ENCODE results near the gene HELZ. TPM values are rescaled to one million over a fixed set of nuclear protein-coding genes. Genes with fewer than 3 reads are reported as not detected.
"Not testable (repeated sequence)": the region's sequence is repeated elsewhere in the genome, so short reads cannot be mapped to it uniquely, and the experiment has no call there.

The HELZ gene
- total and polyA plus RNA-seq, 4 donors: 5.5 to 175 (median 27.8) TPM

GRCh38 chr17:67093348-67093747 is 151.6 kb downstream of the HELZ start:
- no peak overlapping the region for H3K9ac ChIP-seq (ENCODE audit: insufficient read depth in 1 of 2, low read length in 2 of 2)
- WGBS, 2 donors: 79 to 85% methylated on average over 2 of the region's 2 CpGs
- H3K27me3 ChIP-seq (ENCODE audit: control insufficient read depth in 3 of 3, insufficient read depth in 3 of 3, low read length in 2 of 3): no peaks in the 10 kb centered on the region
- H3K4me3 ChIP-seq: no peak overlapping the region
- ATAC-seq (ENCODE audit: insufficient read depth, low FRiP score) (no peak), DNase-seq (no peak)
- H3K9me3 ChIP-seq (ENCODE audit: control insufficient read depth in 4 of 4, insufficient read depth in 3 of 4, low read length in 3 of 4): no peaks in the 10 kb centered on the region
- no peak for TF ChIP-seq CTCF (IDR thresholded peaks at IDR 0.05; ENCODE audit: control extremely low read depth, extremely low read depth)
- no peak overlapping the region for H3K27ac ChIP-seq (ENCODE audit: low read depth in 1 of 2, low read length in 1 of 2)
- H3K4me1 ChIP-seq (ENCODE audit: control insufficient read depth in 5 of 5, insufficient read depth in 5 of 5, low read length in 5 of 5): peaks cover 0 to 4% (median 0%) of the 10 kb centered on the region in 5 donors
- H3K36me3 ChIP-seq (ENCODE audit: control insufficient read depth in 4 of 4, insufficient read depth in 4 of 4, low read length in 4 of 4): peaks cover 0 to 10% (median 5%) of the 10 kb centered on the region in 4 donors

- not testable (repeated sequence) for H3K27me3 ChIP-seq (ENCODE audit: control insufficient read depth in 3 of 3, insufficient read depth in 3 of 3, low read length in 2 of 3); H3K9ac ChIP-seq (ENCODE audit: insufficient read depth in 1 of 2, low read length in 2 of 2); H3K4me1 ChIP-seq (ENCODE audit: control insufficient read depth in 5 of 5, insufficient read depth in 5 of 5, low read length in 5 of 5); ATAC-seq (ENCODE audit: insufficient read depth, low FRiP score); H3K9me3 ChIP-seq (ENCODE audit: control insufficient read depth in 4 of 4, insufficient read depth in 3 of 4, low read length in 3 of 4); DNase-seq; H3K4me3 ChIP-seq; H3K27ac ChIP-seq (ENCODE audit: low read depth in 1 of 2, low read length in 1 of 2)
- 78 to 85% methylated on average over 7 of the region's 7 CpGs for WGBS, 2 donors
- H3K36me3 ChIP-seq (ENCODE audit: control insufficient read depth in 4 of 4, insufficient read depth in 4 of 4, low read length in 4 of 4): peaks cover 0 to 10% (median 5%) of the 10 kb centered on the region in 4 donors
Observed at GRCh38 chr17:67092710-67093109, 152.3 kb downstream of the HELZ start.

- Histone ChIP-seq H3K9ac (ENCODE audit: insufficient read depth in 1 of 2, low read length in 2 of 2) (no peak overlapping the region), H3K4me1 (ENCODE audit: control insufficient read depth in 5 of 5, insufficient read depth in 5 of 5, low read length in 5 of 5) (peaks cover 0 to 4% (median 0%) of the 10 kb centered on the region in 5 donors), H3K27ac (ENCODE audit: low read depth in 1 of 2, low read length in 1 of 2) (no peak overlapping the region), H3K9me3 (ENCODE audit: control insufficient read depth in 4 of 4, insufficient read depth in 3 of 4, low read length in 3 of 4) (no peaks in the 10 kb centered on the region), H3K4me3 (no peak overlapping the region), H3K27me3 (ENCODE audit: control insufficient read depth in 3 of 3, insufficient read depth in 3 of 3, low read length in 2 of 3) (no peaks in the 10 kb centered on the region), H3K36me3 (ENCODE audit: control insufficient read depth in 4 of 4, insufficient read depth in 4 of 4, low read length in 4 of 4) (peaks cover 0 to 10% (median 5%) of the 10 kb centered on the region in 4 donors)
- DNase-seq: no peak
- no peak for ATAC-seq (ENCODE audit: insufficient read depth, low FRiP score)
- no peak for TF ChIP-seq CTCF (IDR thresholded peaks at IDR 0.05; ENCODE audit: control extremely low read depth, extremely low read depth)
- WGBS, 2 donors: 91 to 93% methylated on average over 5 of the region's 5 CpGs
Observed at GRCh38 chr17:67092291-67092690, 152.7 kb downstream of the HELZ start.

- TF ChIP-seq CTCF (IDR thresholded peaks at IDR 0.05; ENCODE audit: control extremely low read depth, extremely low read depth): no peak
- Histone ChIP-seq H3K9ac (ENCODE audit: insufficient read depth in 1 of 2, low read length in 2 of 2) (no peak overlapping the region), H3K4me3 (no peak overlapping the region), H3K9me3 (ENCODE audit: control insufficient read depth in 4 of 4, insufficient read depth in 3 of 4, low read length in 3 of 4) (no peaks in the 10 kb centered on the region), H3K36me3 (ENCODE audit: control insufficient read depth in 4 of 4, insufficient read depth in 4 of 4, low read length in 4 of 4) (peaks cover 0 to 19% (median 10%) of the 10 kb centered on the region in 4 donors), H3K4me1 (ENCODE audit: control insufficient read depth in 5 of 5, insufficient read depth in 5 of 5, low read length in 5 of 5) (peaks cover 0 to under 1% (median 0%) of the 10 kb centered on the region in 5 donors), H3K27me3 (ENCODE audit: control insufficient read depth in 3 of 3, insufficient read depth in 3 of 3, low read length in 2 of 3) (no peaks in the 10 kb centered on the region), H3K27ac (ENCODE audit: low read depth in 1 of 2, low read length in 1 of 2) (no peak overlapping the region)
- ATAC-seq (ENCODE audit: insufficient read depth, low FRiP score) (no peak), DNase-seq (no peak)
Observed at GRCh38 chr17:67090341-67090740, 154.7 kb downstream of the HELZ start.

All from lung (tissue), 12 donors.